Activated CD4-positive, alpha-beta T cell treated with anti-CD3 and anti-CD28 coated beads, Interleukin-10, Interleukin-2, amounts not matched to agents 100 ng/mL and 50 ng/mL, durations not matched to agents 16 hours and 8 hours (primary cell): ENCODE results near the gene SLC12A4.
"Not testable (repeated sequence)": the region's sequence is repeated elsewhere in the genome, so short reads cannot be mapped to it uniquely, and the experiment has no call there.

ENCODE experiments used
- DNase-seq: peaks from one replicate; pipeline ENCODE4 v3.0.0-alpha.2; 2020

The SLC12A4 gene

DNA sequence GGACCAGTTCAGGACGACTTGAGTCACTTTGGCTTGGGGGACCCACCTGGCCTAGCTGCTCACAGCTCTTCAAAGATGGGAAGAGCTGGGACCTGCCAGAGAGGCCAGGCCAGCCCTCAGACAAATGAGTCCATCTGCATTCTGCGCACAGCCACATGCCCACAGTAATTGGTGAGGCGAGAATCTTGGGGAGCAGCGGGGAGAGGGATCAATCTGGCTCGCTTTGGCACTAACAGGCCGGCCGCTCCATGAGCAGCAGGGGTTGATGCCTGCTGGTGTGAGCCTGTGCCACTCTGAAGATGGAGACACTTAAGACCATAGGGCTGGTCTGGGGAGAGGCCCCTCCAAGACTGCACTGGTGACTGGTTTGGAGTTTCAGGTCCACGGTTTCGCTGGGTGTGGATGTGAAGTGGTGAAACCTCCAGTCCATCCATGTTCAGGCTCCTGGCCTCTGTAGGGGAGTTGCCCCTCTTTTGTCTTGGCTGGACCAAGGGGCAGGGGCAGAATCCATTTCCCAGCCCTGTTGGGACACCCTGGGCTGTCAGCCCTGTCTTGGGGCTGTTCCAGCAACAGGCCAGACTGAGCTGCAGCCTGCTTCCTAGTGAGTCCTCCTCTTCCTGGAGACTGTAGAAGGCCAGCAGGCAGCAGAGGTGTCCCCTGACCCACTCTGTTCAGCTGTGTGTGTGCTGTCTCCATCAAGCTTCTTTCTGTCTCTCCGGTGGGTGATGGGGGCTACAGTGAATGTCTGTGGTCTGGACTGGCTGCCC is 44.1 kb downstream of the SLC12A4 start:
- no peak for DNase-seq

DNA sequence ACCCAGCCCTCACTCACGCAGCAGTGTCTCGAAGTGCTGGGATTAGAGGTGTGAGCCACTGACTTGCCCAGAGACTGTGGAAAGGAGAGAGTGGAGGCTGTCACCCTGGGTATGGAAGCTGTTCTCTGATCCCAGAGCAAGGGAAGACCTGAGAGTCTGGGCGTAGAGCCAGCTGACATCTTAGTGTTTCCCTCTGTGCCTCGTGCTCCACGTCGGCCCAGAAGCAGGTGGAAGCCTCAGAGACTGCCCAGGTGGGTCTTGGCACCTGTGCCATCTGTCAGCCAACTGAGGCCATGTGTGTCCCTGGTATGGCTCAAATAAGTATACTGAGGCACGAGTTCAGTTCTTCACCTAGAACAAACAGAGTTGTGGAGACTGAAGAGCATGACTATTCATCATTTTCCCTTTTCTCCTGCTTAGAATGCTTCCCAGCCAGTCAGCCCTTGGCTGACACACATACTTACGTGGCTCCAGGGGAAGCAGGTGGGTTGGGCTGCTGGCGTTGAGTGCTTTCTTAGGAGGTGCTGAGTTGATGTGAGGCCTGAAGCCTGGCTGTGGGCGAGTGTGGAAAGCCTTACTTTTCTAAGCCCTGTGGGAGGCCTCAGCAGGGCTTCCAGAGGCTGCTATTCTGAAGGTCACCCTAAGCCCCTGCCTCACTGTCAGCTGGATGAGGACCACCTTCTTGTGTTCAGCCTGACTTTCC is 44.9 kb downstream of the SLC12A4 start:
- no peak for DNase-seq

DNA sequence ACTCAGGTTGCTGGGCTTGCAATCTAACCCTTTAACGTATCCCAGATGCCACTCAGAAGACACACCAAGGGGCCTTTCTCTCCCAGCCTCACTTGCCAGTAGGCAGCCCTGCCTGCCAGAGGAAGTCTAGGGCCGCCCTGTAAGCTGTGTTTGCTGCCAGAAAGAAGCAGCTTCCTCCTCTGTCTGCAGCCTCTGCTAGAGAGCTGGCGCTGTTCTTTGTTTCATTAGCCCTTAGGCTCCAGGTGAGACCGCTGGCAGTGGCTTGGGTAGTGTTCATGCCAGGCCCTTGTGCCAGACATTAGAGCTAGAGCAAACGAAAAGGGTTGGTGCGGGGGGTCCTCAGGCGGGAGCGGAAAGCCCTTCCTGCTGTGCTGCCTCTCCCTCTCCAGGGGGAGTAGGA is 45.7 kb downstream of the SLC12A4 start:
- no peak for DNase-seq

DNA sequence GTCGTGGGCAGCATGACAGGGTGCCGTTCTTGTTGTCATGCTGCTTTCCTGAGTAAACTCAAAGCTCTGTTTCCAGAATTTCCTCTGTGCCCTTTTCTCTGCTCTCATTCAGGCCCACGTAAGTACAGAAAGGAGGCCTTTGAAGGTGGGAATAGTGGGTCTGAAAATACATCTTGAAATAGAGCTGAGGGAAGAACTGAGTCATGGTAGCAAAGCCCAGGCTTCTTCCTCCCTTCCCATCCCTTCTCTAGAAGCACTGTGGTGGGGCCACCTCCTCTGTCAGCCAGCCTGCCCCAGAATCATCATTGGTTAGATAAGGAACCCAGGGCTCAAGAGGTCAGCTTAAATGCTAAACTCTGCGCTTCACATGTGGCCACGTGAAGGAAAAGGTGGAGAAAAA is 46.2 kb downstream of the SLC12A4 start:
- DNase-seq = no peak

DNA sequence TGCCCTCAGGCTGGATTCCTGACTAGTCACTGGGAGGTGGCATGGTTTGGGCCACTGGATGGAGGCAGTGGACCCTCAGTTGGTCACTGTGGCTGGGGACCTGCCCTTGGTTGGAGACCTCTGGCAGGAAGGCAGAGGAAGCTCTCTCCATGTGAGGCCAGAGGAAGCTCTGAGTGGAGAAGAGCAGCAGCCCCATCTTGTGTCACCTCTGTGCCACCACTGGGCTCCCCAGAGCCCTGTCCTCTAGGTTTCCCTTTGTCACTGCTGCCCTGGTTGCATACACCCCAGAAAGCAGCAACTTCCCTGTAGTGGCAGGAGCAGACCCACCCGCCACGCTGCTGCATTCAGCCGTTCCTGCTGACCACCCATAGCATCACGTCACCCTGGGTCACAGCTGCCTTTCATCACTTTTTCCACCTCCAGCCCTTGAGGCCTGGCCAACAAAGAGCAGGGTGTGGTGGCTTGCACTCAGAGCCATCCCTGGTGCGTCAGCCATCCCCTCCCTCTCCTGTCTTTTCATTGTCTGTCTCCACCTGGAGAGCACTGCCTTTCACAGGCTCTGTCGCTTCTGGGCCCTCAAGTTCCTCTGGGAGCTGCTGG is 48.7 kb downstream of the SLC12A4 start:
- no peak for DNase-seq

DNA sequence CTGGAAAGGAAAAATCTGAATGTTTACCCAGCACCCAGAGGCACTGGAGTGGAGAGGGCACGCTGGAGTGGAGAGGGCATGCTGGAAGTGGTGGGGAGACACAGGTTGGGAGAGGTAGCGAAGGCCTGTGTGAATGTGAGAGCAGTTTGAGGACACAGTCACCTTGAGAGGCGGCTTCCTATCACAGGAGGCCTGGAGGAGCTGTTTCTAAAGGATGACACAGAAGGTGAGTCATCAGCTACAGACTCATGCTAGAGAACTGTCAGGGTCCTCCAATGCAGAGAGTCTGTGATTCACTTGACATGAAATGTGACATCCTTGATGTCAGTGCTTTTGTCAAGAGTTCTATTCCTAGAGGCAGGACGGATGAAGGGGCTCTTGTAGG is 50.6 kb downstream of the SLC12A4 start:
- DNase-seq = peak; percentile 89

DNA sequence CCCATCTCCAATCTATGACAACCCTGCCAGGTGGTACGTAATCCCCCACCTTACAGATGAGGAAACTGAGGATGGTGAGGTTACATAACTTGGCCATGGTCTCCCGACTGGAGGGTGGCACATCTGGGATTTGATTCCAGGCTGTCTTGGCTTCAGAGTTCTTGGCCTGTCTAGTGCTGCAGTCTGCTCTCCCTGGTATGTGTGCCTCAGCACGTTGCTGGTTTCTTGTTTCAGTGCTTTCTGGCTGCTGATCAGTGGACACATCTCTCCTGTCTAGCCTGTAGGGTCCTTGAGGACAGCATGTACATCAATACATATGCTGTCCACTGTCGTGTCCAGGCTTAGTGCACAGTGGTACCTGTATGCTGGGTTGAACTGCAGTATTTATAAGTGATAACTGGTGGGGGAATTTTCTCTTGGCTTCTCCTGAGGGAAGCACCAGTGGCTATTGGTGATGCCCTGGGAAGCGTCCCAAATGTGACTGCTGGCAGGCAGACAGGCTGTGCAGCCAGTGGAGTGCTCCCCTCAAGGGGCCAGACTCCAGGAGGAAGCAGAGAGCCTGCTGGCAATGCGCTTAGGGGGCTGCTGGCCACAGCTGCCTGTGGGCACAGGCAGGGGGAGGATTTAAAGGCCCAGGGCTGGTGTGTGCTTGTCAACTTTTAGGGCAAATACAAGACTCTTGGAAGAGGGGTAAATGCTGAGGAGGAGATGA is 51.1 kb downstream of the SLC12A4 start:
- DNase-seq = no peak

DNA sequence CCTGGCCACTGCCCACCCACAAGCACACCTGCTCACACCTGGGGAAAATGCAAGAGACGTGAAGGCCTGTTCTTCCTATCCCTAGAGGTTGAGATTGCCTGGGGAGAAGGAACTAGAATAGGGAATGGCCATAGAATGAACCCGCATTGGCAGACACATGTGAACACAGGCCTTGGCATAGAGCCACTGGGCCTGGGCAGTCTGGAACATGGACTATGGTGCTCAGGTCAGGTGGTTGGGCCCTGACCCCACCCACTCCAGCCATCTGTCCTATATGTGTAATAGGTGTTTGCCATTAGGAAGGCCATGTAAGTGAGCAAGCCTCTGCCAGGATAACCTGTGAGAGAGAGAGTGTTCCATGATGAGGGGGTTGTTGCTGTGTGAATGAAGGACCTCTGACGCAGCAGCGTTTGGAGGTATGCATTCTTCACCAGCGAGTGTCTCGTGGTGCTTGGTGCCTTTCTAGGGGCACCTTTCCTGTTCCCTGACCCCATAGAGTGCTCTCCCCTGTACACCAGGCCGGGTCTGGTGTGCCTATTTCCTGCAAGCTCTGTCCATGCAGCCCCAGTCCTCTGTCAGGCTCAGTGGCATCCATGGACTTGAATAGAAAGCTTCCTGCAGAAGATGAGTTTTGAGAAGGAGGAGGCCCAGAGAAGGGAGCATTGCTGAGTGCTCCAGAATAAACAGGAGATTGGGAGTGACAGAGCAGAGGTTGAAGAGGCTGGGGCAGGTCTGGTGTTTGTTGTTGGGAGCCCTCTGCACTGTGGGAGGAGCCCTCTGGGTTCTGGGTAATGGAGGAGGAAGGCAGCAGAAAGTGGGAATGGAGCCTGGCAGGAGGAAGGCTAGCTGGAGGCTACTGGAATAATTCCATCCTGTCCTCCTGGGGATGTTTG is 52.4 kb downstream of the SLC12A4 start:
- no peak for DNase-seq

DNA sequence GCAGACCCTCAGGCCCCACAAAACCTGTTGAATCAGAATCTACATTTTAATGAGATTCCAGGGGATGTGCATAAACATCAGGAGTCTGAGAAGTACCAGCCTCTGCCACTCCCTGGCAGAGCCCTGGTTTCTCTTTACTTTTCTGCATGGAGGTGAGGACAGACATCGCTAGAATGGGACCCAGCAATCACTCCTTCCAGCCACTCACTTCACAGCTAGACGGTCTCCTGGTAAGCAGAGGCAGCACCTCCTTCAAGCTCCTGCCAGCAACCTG is 53.0 kb downstream of the SLC12A4 start:
- DNase-seq = not testable (repeated sequence)

DNA sequence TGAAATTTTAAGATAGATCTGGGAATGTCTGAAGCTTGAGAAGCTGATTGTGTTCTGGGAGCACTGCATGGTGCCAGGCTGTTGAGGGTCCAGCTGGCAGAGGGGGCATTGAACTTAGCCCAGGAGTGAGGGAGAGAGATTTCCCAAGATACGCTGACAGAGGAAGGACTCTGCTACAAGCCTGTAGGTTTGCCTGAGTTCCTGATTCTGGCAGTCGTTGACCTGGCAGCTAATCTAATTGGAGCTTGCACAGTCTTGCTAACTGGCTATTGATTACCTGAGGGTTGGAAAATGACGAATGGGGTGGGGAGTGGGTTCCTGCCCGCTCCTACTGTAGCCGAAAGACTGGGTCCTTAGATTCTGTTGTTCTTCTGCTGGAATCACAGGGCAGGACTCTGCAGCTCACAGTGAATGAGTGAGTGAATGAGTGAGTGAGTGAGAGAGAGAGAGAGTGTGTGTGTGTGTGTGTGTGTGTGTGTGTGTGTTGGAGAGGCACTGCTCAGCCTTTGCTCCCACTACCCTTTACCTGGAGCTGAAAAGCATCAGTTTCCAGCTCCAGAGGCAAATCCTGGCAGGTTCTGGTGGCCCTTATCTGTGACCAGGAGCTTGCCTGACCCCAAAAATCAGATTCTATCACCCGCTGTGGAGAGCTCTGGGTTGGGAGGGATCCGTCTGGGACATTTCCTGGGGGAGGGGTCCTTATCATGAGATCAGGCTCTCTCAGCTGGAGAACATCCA is 53.5 kb downstream of the SLC12A4 start:
- no peak for DNase-seq

DNA sequence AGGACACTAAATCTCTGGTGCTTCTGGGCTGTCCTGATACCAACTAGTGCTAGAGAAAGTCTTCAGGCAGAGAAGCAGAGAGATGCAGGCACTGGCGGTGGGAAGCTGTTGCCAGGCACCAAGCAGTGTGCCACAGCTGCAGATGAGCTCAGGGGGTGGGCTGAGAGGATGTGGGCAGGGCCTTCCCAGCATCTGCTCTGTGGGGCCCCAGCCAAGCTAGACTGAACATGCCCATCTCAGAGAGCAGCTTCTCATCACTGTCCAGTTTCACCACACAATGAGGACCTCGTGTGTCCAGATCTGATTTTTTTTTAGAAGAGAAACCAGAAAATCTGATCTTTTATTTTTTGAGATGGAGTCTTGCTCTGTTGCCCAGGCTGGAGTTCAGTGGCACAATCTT is 58.3 kb downstream of the SLC12A4 start:
- DNase-seq = peak; percentile 59

DNA sequence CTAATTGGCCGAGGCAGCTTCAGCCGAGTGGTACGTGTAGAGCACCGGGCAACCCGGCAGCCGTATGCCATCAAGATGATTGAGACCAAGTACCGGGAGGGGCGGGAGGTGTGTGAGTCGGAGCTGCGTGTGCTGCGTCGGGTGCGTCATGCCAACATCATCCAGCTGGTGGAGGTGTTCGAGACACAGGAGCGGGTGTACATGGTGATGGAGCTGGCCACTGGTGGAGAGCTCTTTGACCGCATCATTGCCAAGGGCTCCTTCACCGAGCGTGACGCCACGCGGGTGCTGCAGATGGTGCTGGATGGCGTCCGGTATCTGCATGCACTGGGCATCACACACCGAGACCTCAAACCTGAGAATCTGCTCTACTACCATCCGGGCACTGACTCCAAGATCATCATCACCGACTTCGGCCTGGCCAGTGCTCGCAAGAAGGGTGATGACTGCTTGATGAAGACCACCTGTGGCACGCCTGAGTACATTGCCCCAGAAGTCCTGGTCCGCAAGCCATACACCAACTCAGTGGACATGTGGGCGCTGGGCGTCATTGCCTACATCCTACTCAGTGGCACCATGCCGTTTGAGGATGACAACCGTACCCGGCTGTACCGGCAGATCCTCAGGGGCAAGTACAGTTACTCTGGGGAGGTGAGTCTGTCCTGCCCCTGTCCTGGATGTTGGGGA is 59.2 kb downstream of the SLC12A4 start:
- DNase-seq = no peak

DNA sequence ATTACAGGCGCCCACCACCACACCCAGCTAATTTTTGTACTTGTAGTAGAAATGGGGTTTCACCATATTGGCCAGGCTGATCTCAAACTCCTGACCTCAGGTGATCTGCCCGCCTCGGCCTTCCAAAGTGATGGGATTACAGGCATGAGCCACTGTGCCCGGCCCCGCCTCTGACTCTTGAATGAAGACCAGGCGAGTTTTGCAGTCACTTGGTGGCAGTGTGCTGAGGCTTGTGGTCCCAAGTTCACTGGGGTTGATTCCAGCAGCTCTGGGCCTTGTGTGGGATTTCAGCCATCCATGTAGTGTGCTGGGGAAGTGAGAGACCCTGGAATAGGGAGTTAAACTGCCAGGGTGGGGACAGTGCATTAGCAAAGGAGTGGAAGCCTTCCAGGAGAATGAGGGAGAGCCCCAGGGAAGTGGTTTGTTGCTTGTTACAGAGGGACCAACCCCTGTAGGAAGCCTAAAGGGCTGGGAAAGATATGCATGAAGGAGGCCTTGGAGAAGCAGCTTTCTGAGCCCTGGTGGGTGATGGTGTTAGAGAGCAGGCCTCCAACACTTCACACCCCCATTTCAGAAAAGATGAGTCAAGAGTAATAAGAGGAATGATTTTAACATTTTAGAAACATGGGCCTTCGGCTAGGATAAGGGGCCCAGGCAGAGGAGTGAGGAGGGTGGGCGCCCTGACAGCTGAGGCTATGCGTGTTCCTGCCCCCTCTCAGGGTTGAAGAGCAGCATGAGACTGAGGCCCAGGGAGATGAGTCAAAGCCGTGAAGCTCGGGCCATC is 60.8 kb downstream of the SLC12A4 start:
- no peak for DNase-seq

DNA sequence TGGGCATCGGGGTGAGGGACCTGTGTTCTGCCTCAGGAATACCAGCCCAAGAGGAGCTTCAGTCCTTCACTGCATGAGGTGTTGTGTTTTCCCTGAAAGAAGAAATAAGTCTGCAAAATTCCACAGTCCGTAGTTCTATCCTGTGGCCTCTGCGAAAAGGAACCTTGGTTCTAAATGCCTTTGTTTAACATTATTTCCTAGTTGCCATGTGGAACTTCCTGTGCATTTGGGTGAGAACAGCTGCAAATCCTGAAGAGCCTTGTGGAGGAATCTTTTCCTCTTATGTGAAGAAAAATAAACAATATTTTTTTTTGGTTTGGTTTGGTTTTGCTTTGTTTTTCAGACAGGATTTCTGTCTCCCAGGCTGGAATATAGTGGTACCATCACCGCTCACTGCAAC is 65.6 kb downstream of the SLC12A4 start:
- no peak for DNase-seq

DNA sequence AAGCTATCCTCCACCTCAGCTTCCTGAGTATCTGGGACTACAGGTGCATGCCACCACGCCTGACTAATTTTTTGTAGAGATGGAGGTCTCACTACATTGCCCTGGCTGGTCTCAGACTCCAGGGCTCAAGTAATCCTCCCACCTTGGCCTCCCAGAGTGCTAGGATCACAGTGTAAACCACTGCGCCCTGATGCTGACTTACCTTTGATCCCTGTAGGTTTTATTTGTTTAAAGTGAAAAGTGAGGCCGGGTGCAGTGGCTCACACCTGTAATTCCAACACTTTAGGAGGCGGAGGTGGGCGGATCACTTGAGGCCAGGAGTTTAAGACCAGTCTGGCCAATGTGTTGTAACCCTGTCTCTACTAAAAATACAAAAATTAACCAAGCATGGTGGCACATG is 66.7 kb downstream of the SLC12A4 start:
- DNase-seq = no peak

DNA sequence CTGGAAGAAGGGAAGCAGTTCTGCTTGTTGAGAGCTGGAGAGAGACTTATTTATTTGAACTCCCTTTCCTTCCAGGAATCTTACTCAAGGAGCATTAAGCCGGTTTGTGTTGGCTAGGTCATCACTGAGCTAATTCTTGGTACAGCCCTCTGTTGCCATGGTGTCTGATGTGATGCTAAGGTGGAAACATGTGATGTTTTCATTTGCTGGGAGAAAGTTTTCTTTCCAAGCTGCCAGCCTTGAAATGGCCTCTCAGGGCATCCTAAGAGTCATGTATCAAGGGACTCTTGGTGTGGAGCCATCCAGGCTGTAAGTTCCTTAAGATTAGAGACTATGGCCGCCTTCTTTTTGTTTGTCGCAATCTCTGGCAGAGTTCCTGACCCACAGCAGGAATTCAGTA is 71.2 kb downstream of the SLC12A4 start:
- no peak for DNase-seq

DNA sequence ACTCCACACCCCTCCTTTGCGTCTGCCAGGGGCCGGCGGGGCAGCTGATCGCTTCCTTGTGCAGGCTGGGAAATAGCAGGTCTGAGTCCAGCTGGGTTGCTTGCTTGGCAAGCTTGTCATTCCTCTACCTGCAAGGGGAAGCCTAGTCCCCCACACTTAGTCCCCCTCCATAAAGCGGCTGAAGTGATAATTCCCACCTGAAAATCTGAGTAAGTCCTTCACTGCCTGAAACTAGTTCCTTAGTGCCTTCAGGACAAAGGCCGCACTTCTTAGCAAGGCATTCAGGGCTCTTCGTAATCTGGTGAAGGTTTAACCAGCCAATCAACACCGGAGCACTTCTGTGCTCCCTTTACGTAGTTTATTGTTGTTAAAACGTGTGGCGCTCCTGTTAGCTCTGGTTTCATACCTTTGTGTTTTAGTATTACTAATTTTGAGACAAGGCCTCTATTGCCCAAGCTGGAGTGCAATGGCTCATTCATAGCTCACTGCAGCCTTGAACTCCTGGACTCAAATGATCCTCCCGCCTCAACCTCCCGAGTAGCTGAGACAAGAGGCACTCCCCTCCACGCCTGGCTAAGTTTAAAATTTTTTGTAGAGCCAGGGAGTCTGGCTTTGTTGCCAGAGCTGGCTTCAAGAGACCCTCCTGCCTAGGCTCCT is 74.6 kb downstream of the SLC12A4 start:
- DNase-seq = peak; percentile 20
